Measurements from ENCODE around the gene SND1. TPM values are rescaled to one million over a fixed set of nuclear protein-coding genes. Genes with fewer than 3 reads are reported as not detected.

Gene SND1
- total RNA-seq, 6 experiments from 2014 or later = 77.5 to 150 (median 126) TPM

DNA sequence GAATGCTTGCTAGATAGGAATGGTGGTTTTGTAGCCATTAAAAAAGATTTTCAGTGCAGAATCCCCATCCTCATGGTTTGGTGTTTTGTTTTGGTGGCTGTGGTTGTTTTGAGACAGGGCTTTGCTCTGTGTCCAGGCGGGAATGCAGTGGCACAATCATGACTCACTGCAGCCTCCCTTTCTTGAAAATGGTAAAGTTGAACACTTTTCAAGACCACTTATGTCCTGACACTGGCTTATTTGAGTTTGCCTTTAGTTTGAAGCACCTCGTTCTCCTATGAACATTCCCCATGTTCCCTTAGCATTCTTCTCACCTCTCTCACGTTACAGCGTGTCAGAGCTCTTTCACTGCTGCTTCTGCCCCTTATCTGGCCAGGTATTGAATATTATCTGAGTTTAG, 239.2 kb downstream of the SND1 start:
- H3K4me3 ChIP-seq = no peak overlapping the region
- intact Hi-C loops (cut with DNase I) = no loop called here
- 83% methylated on average over 1 of the region's 4 CpGs for WGBS (ENCODE audit: insufficient coverage, low coverage, low lambda C conversion rate, missing lambda C conversion rate)
- no peak overlapping the region for H3K27ac ChIP-seq
- DNase-seq = no peak
- H3K36me3 ChIP-seq = peaks cover 0 to 13% (median 5%) of the 10 kb centered on the region in 4 donors
- ATAC-seq = no peak
- H3K4me1 ChIP-seq = no peaks in the 10 kb centered on the region
- TF ChIP-seq, protein P1, sequence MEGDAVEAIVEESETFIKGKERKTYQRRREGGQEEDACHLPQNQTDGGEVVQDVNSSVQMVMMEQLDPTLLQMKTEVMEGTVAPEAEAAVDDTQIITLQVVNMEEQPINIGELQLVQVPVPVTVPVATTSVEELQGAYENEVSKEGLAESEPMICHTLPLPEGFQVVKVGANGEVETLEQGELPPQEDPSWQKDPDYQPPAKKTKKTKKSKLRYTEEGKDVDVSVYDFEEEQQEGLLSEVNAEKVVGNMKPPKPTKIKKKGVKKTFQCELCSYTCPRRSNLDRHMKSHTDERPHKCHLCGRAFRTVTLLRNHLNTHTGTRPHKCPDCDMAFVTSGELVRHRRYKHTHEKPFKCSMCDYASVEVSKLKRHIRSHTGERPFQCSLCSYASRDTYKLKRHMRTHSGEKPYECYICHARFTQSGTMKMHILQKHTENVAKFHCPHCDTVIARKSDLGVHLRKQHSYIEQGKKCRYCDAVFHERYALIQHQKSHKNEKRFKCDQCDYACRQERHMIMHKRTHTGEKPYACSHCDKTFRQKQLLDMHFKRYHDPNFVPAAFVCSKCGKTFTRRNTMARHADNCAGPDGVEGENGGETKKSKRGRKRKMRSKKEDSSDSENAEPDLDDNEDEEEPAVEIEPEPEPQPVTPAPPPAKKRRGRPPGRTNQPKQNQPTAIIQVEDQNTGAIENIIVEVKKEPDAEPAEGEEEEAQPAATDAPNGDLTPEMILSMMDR (IDR thresholded peaks at IDR 0.05) = no peak
- TF ChIP-seq POLR2A (IDR thresholded peaks at IDR 0.05) = no peak
- no peaks in the 10 kb centered on the region for H3K9me3 ChIP-seq
- H3K27me3 ChIP-seq = no peaks in the 10 kb centered on the region

- ATAC-seq (peak in 2 of 4 donors; percentile 20 to 60), DNase-seq (no peak)
- intact Hi-C loops (cut with DNase I) = no loop called here
- TF ChIP-seq POLR2A (IDR thresholded peaks at IDR 0.05) = no peak
- TF ChIP-seq, protein P1 (IDR thresholded peaks at IDR 0.05) = no peak
- H3K27ac ChIP-seq = no peak overlapping the region
- 78% methylated on average over 2 of the region's 4 CpGs for WGBS (ENCODE audit: insufficient coverage, low coverage, low lambda C conversion rate, missing lambda C conversion rate)
- no peaks in the 10 kb centered on the region for H3K4me1 ChIP-seq
- no peaks in the 10 kb centered on the region for H3K27me3 ChIP-seq
- H3K4me3 ChIP-seq = no peak overlapping the region
- H3K9me3 ChIP-seq = no peaks in the 10 kb centered on the region
- peaks cover 0 to 13% (median 5%) of the 10 kb centered on the region in 4 donors for H3K36me3 ChIP-seq
Observed at GRCh38 chr7:127891854-127892438, 240.0 kb downstream of the SND1 start.

DNA sequence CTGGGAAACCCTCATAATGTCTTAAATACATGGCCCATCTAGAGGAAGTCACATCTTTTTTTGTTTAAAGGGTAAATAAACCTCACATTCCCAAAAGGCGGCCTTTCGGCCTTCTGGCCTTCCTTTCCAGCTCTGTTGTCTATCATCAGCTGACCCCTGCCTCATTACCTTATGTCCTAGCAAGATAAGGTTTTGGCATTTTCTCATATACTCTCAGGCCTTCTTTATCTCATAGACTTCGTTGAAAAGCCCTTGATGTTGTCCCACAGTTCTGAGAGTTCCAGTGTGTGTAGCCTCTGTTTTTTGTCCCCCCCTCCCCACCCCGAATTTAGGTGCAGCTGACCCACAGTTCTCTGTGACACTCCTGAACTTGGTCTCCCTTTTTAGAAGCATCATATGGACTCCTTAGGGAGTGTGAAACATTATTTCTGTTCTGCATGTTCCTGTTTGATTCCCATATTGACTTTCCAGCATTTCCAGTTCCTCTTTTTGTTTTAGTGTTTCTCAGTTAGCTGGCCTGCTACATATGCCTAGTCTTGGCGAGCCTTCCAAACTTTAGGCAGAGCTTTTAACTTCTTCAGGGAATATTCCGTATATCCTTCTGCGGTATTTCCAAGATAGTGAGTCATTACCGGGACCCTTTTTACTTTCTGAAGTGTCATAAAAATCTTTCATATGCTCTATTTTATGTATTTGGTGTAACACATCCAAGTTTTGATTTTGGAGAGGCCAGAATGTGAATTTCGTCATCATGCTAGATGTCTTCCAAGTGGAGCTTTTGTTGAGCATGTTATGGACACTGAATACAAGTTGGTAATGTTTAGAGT, 240.7 kb downstream of the SND1 start:
- Histone ChIP-seq H3K27ac (no peak overlapping the region), H3K9me3 (no peaks in the 10 kb centered on the region), H3K4me1 (no peaks in the 10 kb centered on the region), H3K4me3 (no peak overlapping the region), H3K36me3 (peaks cover 0 to 13% (median 5%) of the 10 kb centered on the region in 4 donors), H3K27me3 (no peaks in the 10 kb centered on the region)
- intact Hi-C loops (cut with DNase I) = no loop called here
- no peak for DNase-seq
- WGBS (ENCODE audit: insufficient coverage, low coverage, low lambda C conversion rate, missing lambda C conversion rate) = 85% methylated on average over 9 of the region's 9 CpGs
- ATAC-seq = no peak
- no peak for TF ChIP-seq POLR2A (IDR thresholded peaks at IDR 0.05)
- TF ChIP-seq, protein P1 (IDR thresholded peaks at IDR 0.05) = no peak

GRCh38 chr7:127893547-127893946, 241.6 kb downstream of the SND1 start:
- Histone ChIP-seq H3K4me3 (no peak overlapping the region), H3K27ac (no peak overlapping the region), H3K27me3 (no peaks in the 10 kb centered on the region), H3K4me1 (no peaks in the 10 kb centered on the region), H3K9me3 (no peaks in the 10 kb centered on the region), H3K36me3 (peaks cover 0 to 5% (median 2%) of the 10 kb centered on the region in 4 donors)
- TF ChIP-seq, protein P1 (IDR thresholded peaks at IDR 0.05) = no peak
- no peak for TF ChIP-seq POLR2A (IDR thresholded peaks at IDR 0.05)
- ATAC-seq (no peak), DNase-seq (no peak)
- WGBS (ENCODE audit: insufficient coverage, low coverage, low lambda C conversion rate, missing lambda C conversion rate) = 88% methylated on average over 1 of the region's 1 CpG
- intact Hi-C loops (cut with DNase I) = no loop called here

All from right lobe of liver (tissue), 6 donors.